Stimulated activated naive CD8-positive, alpha-beta T cell treated with anti-CD3 and anti-CD28 coated beads, Interleukin-15, Interleukin-2, amounts not matched to agents 100 U/mL and 50 U/mL, for 24 hours (primary cell): ENCODE results near the gene CDC73.
"Not testable (repeated sequence)": the region's sequence is repeated elsewhere in the genome, so short reads cannot be mapped to it uniquely, and the experiment has no call there.

Experiments
- ATAC-seq: fragments of 150-1000 bp; cut with Tn5 transposase; one replicate; pipeline ENCODE4 v1.10.0; 2021
- DNase-seq: peaks from one replicate; pipeline ENCODE4 v3.0.0; 2021

CDC73 gene

DNA sequence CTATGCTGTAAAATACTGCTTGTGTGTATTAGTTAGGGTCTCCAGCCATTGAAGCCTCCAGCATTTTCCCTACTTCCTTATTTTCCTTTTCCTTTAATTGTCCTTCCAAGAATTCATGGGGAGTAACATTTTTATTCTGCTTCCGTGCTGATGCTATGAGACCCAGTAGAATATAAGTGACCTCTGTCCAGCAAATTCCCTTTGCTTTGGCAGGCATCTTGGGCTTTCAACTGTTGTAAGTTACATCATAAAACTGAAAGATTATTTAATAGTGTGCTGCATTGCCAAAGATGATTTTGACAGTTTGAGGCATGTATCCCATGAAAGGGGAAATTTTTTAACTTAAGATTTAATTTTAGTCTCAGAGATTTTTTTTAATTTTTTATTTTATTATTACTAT lies 112.7 kb downstream of the CDC73 start:
- DNase-seq, result no peak
- no peak for ATAC-seq

DNA sequence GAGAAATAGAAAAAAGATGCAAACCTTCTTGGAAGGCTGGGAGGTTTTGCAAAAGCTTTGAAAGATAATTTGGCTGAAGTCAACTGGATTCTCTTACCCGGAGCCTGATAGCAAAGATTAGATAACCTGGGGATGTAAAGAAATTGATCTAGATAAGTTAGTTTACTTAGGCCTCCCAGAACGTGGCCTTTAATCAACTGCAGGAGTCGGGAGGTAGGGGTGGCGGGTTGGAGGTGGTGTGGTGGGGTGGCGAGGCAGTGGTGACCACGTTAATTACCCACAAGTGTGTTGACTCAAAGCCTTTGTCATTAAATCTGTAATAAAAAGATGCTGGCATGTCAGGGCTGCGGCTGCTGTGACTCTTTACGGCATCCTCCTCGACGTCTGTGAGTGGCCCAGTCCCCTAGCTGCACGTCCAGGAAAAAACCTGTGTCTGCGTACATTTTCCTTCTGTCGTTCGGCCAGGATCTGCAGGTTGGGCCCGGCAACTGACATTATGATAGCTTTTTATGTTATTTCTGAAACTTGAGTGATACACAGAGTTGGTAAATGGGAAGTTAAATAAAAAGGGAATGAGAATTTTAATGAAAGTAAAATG lies 115.6 kb downstream of the CDC73 start:
- DNase-seq (no peak), ATAC-seq (no peak)

DNA sequence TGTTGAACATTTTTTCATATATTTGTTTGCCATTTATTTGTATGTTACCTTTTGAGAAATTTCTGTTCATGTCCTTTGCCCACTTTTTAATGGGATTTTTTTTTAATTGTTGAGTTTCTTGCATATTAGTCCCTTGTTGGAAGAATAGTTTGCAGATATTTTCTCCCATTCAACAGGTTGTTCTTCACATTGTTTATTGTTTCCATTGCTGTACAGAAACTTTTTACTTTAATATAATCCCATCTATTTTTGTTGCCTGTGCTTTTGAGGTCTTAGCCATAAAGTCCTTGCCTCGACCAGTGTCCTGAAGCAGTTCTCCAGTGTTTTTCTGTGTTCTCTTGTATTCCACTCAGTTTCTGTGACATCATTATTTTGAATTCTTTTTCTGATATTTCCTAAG lies 118.8 kb downstream of the CDC73 start:
- ATAC-seq, result no peak
- DNase-seq, result no peak

DNA sequence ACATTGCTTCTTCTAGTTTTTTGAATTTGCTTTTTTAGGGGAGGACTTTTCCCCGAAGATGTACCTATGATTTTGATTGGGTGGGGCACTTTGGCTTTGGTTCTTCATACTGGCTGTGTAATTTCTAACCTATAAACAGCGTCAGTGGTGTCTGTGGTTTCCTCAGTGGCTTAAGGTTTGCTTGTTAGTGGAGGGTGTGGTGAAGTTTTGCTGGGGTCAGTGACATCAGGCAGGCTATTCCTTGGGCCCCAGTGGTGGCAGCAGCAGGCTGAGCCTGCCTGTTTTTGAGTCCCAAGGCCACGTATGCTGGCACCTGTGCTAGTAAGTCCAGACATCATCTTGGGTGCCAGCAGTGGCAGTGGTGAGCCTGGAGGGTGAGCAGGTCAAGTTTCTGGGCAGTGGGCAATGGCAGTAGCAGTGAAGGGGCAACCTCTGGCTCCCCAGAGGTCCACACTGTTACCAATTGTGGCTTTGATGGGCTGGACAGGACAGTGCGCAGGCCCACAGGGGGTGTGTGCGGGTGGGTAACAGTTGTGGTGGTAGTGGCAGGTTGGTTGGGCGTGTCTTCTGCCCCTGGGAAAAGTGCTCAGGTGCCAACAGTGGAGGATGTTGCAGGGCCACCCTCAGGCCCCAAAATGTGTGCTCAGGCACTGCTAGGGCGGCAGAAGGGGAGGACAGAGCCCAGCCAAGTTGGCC lies 119.4 kb downstream of the CDC73 start:
- DNase-seq (no peak), ATAC-seq (no peak)

DNA sequence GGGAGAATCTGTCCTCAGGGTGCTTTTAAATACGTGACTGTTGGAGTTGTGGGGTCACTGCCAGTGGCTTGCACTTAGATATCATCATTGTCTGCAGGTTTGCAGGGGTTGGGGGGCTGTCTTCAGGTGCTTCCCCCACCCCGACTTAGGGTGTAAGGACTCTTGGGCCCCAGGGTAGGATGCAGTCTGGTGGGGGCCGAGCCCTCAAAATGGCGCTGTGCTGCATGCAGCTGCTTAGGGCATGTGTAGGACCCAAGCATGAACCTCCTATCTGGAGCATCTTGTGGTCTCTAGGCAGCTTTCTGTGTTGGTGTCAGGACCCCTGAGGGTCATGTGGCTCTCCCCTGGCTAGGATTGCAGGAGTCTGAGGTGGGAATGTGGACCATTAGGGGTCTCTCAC lies 120.2 kb downstream of the CDC73 start:
- ATAC-seq, result no peak
- no peak for DNase-seq

DNA sequence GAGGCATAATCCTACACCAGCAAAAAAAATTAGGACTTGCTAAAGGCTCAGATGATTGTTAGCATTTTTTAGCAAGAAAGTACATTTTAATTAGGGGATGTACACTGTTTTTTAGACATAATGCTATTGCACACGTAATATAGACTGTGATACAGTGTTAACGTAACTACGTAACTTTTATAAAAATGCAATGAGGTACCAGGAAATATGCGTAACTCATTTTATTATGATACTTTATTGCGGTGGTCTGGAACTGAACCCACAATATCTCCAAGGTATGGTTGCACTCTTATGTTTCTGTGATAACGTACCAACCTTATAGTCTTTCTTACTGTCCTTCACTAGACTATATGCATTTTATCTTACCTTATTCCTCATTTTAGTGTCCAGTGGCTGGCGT lies 127.4 kb downstream of the CDC73 start:
- ATAC-seq (no peak), DNase-seq (no peak)

DNA sequence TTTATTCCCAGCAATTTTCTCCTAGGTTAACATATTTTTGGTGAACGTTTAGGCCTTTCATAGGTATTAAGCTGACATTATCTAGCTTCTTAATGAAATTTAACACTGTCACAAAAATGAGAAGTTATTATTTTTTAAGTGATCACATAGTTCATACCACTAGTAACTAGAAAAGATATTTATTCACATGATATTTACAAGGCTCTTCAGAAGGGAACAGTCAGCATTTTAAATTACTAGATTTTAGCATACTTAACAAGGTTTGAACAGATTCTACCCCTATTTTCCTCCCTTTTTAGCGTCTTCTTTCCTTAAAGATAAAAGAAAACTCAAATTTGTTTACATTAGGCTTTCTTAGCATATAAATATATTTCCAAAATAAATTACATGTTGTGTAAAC lies 130.1 kb downstream of the CDC73 start:
- ATAC-seq, result no peak
- DNase-seq, result no peak

DNA sequence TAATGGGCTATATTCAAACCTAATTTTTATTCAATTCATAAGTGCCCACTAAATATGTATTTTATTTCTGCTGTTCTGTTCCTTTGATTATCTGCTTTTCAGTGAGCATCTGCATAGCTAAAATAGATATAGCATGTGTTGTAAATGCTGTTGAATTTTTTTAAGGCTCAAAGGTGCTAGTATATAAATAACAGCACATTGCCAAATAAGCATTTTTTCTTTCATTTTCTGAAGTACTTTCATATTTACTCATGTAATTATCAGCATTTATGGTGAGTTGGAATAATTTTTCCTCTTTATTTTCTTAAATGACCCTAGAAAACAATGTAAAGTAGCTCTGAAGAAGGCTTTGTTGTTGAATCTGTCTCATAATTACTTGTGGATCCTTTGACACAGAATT lies 134.2 kb downstream of the CDC73 start:
- no peak for ATAC-seq
- no peak for DNase-seq

DNA sequence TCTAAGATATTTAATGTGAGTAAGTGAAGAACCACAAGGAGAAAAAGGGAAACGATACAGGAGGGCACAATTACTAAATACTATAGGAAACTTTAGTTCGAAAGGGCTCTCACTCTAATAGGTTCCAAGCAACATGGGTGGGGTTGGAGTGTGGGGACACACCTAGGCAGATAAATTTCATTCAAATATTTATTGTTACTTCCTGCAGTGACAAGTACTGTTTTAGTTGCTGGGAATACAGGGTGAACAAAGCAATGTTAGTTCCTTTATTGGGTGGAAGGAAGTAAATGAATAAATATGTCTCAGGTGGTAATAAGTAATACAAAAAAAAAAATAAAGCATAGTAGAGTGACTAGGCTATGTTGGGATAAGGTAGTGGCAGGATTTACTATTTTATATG lies 137.8 kb downstream of the CDC73 start:
- no peak for ATAC-seq

DNA sequence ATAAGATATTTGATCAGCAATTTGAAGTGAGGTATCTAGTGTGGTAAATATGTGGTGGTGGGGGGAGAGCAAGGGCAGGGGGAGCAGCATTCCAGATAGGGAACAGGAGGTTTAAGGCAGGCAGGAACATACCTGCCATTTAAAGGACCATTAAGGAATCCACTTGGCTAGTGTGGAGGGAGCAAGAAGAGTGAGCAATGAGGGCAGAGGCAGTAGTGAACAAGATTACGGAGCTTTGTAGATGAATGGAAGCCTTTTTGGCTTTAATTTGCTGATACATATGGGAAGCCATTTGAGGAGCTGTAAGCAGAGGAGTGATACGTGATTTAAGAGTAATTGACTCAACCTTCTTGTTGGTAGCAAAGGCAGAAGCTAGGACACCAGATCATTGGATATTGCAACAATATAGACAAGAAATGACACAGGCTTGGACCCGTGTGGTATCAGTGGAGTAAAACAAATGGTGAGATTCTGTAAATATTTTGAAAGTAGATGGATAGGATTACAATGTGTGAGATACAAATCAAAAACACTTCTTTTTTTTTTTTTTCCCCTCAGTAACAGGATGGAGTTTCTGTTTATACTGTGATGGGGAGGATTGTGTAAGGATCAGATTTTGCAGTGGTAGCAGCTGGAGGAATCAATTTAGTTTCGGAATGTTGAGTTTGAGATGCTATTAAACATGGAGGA lies 138.4 kb downstream of the CDC73 start:
- no peak for ATAC-seq
- no peak for DNase-seq

More for the DNA sequence above, 137.8 kb downstream of the CDC73 start:
- DNase-seq, result no peak

DNA sequence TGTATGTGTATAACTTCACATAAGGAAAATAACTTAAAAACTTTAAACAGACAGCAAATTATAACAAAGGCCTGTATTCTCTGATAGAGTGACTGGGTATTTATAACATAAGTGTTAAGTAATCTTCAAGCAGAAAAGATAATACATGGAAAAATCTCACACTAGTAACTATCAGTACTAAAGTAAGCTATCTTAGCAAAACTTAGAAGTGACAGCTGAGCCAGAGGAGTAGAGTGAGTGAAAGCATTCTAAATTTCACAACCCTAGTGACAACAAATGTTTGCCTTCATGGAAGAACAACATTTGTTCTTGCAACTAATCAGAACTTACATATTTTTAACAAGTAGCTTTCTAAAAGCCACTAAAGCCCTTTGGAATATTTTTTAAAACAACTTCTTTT lies 139.1 kb downstream of the CDC73 start:
- no peak for ATAC-seq
- no peak for DNase-seq

DNA sequence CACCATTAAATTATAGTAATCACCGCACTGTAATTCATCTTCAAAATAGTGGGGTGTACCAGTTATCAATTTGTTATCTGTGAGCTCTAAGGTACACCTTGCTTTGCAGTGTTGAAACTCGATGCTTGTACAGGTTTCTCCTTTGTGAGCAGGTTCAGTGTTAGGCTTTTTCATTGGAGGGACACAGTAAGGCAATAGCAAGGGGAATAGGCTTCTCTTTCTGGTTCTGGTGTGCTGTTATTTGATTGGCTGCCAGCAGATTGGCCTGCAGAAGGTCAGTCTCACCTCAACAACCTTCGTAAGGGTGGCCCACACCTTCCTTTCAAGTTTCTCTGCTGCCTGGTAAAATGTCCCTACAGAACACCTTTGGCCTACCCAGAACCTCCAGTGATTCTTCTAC lies 140.8 kb downstream of the CDC73 start:
- ATAC-seq, result no peak
- no peak for DNase-seq

DNA sequence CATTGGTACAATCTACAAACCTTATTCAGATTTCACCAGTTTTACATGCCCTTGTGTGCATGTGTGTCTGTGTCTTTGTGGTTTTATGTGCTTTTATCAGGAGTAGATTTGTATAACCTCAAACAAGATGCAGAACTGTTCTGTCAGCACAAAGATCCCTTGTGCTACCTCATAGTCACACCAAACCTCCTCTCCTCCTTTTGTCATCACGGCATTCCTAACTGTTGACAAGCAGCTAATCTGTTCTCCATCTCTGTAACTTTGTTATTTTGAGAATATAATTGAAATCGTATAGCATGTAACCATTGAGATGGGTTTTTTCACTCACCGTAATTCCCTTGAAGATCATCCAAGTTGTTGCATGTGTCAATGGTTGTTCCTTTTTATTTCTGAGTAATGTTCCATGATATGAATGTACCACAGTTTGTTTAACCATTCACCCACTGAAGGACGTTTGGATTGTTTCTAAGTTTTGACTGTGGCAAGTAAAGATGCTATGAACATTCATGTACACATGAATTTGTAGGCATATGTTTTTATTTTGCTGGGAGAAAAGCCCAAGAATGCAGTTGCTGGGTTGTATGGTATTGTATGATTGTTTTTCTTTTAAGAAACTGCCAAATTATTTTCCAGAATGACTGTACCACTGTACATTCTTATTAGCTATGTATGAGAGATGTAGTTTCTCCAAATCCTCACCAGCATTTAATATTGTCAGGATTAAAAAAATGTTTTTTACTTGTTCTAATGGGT lies 142.7 kb downstream of the CDC73 start:
- ATAC-seq (no peak), DNase-seq (no peak)

DNA sequence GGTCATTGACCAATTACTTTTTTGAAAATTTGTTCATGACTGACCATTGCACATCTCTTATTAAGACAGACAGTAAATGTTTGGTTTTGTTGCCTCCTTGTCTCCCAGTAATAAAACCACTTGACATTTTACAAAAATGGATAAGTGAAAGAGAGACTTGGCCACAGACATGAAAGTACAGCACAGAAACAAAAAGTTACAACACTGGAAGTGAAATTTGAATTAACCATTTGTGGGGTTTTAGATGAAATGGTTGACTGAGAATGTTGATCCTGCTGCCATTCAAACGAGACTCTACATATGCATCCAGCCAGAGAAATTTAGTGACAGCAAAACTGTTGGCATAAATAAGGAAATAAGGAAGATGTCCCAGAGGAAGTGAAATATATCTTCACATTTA lies 143.9 kb downstream of the CDC73 start:
- no peak for ATAC-seq
- DNase-seq, result no peak

DNA sequence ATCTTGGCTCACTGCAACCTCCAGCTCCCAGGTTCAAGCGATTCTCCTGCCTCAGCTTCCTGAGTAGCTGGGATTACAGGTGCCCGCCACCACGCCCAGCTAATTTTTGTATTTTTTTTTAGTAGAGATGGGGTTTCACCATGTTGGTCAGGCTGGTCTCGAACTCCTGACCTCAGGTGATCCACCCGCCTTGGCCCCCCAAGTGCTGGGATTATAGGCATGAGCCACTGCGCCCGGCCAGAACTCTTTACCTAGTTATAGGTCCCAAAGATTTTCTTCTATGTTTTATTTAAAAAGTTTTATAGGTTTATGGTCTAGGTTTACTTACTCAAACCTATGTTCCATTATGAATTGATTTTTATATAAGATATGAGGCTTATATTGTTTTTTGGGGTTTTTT lies 145.0 kb downstream of the CDC73 start:
- not testable (repeated sequence) for DNase-seq, ATAC-seq

DNA sequence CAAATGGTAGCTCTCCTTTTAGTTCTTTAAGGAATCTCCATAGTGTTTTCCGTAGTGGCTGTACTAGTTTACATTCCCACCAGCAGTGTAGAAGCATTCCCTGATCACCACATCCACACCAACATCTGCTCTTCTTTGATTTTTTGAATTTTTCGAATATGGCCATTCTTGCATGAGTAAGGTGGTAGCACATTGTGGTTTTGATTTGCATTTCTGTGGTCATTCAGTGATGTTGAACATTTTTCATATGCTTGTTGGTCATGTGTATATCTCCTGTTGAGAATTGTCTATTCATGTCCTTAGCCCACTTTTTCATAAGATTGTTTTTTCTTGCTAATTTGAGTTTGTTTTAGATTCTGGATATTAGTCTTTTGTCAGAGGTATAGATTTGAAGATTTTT lies 149.2 kb downstream of the CDC73 start:
- DNase-seq (no peak), ATAC-seq (no peak)

DNA sequence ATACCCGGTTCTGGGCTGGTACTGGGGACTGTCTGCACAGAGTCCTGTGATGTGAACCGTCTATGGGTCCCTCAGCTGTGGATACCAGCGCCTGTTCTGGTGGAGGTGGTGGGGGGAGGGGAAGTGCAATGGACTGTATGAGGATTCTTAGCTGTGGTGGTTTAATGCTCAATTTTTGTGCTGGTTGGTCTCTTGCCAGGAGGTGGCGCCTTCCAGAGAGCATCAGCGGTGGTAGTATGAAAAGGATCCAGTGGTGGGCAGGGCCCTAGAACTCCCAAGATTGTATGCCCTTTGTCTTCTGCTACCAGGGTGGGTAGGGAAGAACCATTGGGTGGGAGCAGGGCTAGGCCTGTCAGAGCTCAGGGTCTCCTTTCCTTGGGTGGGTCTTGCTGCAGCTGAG lies 153.9 kb downstream of the CDC73 start:
- ATAC-seq, result no peak
- DNase-seq, result no peak

DNA sequence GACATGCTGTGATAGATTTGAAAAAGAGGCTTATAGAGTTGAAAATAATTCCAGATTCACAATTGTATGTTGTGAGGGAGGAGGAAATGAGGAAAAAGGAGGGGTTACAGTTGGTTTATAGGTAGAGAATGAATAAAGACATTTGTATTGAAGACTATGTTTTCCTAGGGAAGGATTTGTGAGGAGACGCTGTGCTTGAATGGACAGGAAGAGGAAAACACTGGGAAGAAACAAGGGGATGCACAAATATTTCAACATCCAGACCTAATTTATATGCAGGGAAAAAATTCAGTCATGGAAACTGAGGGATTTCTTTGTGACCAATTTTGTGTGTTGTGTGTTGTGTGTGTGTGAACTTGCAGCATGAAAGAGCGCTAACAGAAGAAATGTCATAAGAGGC lies 157.1 kb downstream of the CDC73 start:
- DNase-seq, result no peak
- no peak for ATAC-seq

DNA sequence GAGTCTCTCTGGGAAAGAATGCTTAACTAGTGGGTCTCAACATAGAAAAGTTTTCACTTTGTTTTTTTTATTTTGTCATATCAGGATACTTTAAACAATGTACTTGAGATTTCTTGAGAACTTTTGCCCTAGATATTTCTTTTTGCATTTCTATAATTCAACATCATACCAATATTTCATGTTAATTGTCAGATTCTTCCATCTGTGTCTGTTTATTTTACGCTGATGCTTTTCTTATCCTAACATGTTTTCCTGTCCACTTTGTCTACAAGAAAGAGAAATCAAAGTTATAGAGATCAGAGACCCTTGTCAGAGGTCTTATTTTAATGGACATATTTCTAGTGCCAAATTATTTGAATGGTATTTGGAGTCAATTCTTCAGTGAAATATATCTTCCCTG lies 160.1 kb downstream of the CDC73 start:
- DNase-seq, result no peak
- no peak for ATAC-seq

DNA sequence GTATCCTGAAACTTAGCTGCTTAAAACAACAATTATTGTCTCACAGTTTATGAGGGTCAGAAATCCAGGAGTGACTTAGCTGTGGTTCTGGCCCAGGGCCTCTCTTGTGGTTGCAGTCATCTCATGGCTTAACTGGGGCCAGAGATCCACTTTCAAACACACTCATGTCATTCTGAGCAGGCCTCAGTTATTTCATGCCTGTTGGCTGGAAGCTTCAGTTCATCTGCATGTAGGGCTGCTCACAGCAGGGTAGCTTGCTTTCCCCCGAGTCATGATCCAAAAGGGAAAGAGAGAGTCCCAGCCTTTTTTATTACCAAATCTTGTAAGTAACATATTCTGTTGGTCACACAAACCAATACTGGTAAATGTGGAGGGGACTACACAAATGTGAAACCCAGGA lies 161.2 kb downstream of the CDC73 start:
- DNase-seq (no peak), ATAC-seq (no peak)

DNA sequence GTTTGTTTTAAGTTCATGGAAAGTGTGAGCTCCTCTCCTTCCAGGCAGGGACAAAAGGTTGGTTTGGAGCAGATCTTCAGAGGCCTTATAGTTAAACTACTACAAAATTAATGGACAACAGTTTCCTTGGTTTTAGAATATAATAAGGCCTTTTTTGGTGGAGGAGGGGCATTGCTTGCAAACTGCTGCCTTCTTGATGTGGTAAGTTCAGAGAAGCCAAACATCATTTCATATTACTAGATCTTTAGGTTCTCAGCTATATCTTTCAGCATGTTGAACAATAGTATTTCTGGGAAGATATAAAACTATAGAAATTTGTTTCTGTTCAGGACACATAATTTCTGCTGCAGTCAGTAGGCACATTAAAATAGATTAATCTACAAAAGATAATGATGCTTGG lies 162.4 kb downstream of the CDC73 start:
- no peak for ATAC-seq
- DNase-seq, result no peak

DNA sequence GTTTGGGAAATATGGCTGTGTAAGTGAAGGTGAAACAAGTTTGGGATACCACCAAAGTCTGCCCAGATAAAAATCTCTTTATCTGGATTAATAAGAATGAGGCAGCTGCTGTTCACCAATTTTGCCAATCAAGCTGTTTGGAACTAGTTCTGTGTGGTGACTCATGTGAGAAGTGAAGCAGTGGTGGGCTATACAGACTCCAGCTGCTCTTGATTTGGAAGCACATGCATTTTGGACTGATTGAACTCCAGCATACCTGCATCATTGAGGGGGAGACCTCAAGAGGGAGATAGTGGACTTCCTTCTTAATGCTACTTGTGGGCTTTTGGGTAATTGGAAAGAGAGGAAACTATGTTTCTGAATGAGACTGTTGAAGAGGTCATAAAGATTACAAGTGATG lies 163.8 kb downstream of the CDC73 start:
- ATAC-seq (no peak), DNase-seq (no peak)

DNA sequence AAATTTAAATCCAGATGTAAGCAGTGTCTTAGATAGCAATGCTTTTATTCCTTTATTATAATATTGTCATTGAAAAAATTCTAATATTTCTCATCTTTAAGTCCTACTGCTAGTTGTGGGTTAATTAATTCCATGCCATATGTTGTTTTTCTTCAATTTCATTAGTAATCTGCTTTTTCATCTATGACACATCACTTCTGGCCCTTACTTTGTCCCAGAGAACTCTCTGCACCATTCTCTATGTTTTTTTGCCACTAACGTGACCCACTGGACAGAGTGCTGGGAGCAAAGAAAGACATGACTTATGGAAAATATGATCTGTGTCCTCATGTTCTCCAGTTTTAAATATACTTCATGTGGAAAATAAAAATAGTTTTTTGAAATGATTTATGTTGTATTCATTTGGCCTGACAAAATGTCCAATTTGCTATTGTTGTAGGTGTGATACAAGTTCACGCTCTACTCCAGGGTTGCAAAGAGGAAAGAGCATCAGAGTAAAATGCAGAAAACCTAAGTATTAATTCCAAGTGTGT lies 166.8 kb downstream of the CDC73 start:
- ATAC-seq, result not testable (repeated sequence)

More for the DNA sequence above, 166.8 kb downstream of the CDC73 start:
- DNase-seq, result not testable (repeated sequence)
